Kidney glomerular epithelial cell (primary cell): Measurements from ENCODE around the gene AKAP13.
A peak's percentile ranks its signal among the peaks of the same experiment; 100 is the strongest.
"Not testable (repeated sequence)": the region's sequence is repeated elsewhere in the genome, so short reads cannot be mapped to it uniquely, and the experiment has no call there.

Experiments
- DNase-seq: peaks from one replicate; lab custom pipeline; 2025; lab: John Stamatoyannopoulos, UW

Gene AKAP13

GRCh38 chr15:85412066-85412465, 31.7 kb downstream of the AKAP13 start:
- no peak for DNase-seq

DNA sequence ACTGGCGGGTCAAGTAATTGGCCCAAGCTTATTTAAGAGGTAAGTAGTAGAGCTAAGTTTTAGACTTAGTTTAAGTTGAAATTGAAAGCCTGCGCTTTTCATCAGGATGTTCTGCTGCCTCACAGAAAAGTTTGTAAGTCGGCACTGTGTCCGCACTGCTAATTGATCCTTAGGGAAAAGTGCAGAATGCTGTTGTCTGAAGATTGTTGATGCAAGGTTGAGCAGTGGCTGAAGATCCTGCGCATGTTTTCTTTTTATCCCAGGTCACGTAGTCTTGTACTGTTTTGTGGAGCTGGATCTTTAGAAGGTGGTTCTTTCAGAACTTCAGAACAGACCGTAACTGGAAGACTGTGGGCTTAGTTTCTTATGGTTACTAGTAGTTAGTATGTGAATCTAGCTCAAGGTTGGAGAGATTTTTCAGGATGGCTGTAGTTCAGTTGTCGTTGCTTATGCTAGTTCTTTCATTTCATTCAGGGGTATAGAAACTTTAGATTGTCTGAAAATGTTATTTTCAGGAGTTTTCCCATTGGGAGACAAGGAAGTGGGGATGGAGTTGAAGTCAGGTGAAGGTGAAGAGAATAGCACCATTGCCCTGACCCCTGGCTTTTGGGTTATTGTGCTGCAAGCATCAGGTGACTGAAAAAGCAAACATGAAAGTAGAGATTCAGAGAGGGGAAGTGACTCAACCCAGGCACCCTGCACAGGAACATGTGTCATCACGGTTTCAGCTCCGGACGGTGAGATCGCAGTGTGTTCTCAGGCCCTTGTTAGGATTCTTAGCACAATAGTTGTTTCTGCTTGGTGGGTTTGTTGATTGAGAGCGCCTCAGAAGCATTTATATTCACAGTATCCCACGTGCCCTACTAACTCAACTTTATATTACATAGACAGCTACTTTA, 32.8 kb downstream of the AKAP13 start:
- peak; percentile 84 for DNase-seq

DNA sequence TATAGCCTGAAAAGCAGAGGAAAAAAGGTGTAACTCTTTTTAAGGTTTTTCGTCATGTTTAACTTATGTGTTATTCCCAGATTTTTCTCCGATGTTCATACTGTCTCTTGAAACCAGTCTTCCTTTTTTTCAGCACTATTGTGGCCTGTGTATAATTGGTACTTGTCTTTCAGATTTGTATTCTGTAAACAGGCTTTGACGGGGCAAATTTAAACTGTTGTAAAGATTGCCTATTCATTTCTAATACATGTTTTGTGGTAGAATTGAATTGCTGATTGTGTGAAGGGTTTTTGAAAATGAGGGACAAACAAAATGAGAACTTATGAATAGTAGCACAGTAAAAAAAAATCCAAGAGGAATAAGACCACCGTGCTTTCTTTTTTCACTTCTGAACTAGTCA, 33.6 kb downstream of the AKAP13 start:
- DNase-seq, result no peak

- DNase-seq, result no peak
Measured at GRCh38 chr15:85414495-85414894, 34.1 kb downstream of the AKAP13 start.

- no peak for DNase-seq
Measured at GRCh38 chr15:85414991-85415390, 34.6 kb downstream of the AKAP13 start.

DNA sequence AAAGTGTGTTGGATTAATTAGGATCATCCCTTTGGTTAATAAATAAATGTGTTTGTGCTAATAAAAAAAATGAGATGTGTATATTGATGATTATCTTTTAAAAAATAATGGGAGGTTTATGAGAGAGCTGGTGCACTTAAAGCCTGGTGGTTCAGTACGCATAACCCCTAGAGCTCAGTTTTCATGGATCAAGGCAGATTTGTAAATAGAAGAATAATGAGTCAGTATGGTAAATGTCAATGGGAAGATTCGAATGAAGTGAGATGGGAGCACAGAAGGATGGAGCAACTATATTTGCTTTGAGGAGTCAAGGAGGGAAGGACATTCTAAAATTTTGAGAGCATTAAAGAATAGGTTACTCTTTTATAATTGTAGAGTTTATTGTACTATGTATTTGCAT, 35.4 kb downstream of the AKAP13 start:
- no peak for DNase-seq

DNA sequence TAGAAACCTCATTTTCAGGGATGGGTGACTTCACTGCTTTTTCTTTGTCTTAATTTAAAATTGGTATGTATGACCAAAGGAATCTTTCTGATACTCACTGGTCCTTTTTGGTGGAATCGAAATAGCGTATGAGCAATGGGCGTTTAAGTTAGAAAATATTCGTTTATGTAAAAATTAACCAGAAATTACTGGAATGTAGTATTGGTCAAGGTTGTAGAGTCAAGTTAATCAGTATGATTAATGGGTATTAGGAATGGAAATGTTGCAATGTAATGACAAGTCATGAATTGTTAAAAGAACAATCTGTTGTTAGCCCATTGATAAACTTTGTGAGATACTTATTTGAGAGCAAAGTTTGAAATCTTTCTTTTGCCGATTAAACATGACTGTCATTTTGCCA, 36.9 kb downstream of the AKAP13 start:
- DNase-seq, result no peak

- no peak for DNase-seq
Measured at GRCh38 chr15:85419161-85419560, 38.8 kb downstream of the AKAP13 start.

DNA sequence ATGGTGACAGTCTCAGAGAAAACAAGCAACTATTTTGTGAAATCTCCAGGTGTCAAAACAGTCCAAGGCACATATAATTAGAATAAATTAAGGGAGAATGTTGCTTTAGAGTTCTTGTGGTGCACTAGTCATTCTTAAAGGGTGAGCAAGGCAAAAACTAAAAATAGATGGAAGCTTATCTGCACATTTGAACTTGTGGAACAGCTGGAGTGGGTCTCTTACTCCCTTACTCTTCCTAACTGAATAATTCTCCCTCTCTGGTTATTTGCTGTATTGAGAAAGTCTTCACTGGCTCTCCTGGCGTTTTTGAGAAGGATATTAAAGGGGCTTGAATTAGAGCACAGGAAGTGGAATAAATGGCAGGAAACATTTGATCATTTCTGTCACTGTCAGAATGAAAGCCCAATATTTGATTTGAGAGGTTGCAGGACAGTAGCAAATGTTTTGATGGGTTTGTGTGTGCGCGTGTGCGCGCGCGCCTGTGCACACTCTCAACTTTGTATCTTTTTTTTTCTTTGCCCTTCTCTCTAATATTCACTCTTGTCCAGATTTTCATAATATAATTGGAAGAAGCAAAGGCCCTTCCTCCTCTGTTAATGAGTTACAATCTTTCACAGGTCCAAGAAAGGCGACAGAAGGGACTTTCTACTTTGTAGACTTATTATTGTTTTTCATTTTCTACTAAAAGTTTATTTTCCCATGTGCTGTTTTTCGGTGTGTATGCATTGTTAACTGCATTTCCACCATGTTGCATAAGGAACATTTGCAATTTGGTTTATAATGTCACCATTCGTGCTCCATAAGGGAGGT, 40.9 kb downstream of the AKAP13 start:
- DNase-seq, result no peak

GRCh38 chr15:85422607-85423006, 42.2 kb downstream of the AKAP13 start:
- no peak for DNase-seq

GRCh38 chr15:85423256-85423655, 42.9 kb downstream of the AKAP13 start:
- DNase-seq, result no peak

- DNase-seq, result no peak
Measured at GRCh38 chr15:85424154-85424553, 43.8 kb downstream of the AKAP13 start.

- DNase-seq, result no peak
Measured at GRCh38 chr15:85426481-85426880, 46.1 kb downstream of the AKAP13 start.

DNA sequence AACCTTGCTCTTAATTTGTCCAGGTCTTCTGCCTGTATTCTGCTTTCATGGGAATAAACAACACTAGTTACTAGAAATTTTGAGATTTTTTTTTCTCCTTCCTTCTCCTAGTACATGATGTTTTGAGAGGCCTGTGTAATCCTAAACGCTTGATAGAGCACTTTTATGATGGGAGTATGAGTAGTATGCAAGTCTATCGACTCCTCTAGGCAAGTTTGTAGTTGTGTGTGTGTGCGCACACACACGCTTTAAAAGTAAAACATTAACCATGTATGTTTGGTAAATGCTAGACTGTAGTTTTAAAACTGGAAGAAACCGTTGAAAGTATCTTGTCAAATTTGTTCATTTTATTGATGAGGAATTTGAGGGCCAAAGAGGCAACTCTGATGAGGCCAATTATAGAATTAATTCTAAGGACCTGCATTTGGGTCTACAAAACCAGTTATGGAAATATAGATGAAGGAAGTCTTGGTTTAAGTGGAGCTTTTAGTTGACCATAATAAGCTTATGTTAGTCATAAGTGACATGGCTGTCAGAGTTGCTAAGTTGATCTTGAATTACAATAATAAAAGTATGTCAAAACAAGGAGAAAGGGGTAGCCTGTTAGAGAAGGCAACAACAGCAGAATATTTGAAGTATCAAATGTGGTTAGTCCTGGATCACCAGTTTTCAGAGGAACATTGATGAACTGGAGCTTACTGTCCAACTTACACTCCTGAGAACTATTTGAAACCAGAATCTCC, 47.1 kb downstream of the AKAP13 start:
- peak; percentile 38 for DNase-seq

DNA sequence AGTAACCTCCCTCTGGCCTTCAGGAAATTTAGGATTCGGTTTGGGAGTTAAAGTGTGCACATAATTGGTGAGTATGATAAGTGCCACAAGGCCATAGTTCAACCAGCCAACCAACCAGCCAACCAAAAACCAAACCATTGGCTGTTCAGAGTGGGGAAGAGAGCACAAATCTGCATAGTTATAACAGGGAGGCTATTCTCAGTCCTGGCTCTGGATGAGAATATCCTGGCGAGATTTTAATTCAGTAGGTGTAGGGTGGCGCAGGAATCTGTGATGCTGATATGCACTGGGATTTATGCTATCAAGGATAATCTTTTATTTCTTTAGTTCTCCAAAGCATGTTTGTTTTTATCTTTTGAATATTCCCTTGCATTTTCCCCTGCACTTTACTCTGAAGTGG, 49.1 kb downstream of the AKAP13 start:
- no peak for DNase-seq

GRCh38 chr15:85430406-85431204, 50.2 kb downstream of the AKAP13 start:
- DNase-seq, result no peak

GRCh38 chr15:85439996-85440395, 59.6 kb downstream of the AKAP13 start:
- no peak for DNase-seq

GRCh38 chr15:85440451-85440850, 60.0 kb downstream of the AKAP13 start:
- no peak for DNase-seq

- not testable (repeated sequence) for DNase-seq
Measured at GRCh38 chr15:85441854-85442253, 61.5 kb downstream of the AKAP13 start.

GRCh38 chr15:85443046-85443445, 62.6 kb downstream of the AKAP13 start:
- DNase-seq, result no peak

- DNase-seq, result peak; percentile 72
Measured at GRCh38 chr15:85443593-85444087, 63.2 kb downstream of the AKAP13 start.
